Epidermal melanocyte (primary cell): Measurements from ENCODE around the gene FGD3.

Source experiments
- DNase-seq: peaks from one replicate; pipeline ENCODE4 v3.0.0; 2011; ENCODE audit warnings: low spot score; ENCODE audit not compliant: insufficient read length

FGD3 gene

DNA sequence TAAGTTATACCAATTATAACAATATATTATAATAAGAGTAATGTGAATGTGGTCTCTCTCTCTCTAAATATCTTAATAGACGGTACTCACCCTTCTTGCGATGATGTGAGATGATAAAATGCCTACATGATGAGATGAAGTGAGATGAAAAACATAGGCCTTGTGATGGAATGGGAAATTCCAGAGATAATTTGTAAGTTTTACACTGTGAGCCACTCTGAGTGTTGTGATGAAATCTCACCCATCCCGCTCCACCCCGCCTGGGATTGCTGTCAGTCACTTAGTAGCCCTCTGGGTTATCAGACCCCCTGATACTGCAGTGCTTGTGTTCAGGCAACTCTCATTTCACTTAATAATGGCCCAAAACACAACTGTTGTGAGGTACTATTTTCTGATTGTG lies 121.6 kb downstream of the FGD3 start:
- no peak for DNase-seq

- no peak for DNase-seq
These were observed 124.1 kb downstream of the FGD3 start for GRCh38 chr9:93071464-93071863.

DNA sequence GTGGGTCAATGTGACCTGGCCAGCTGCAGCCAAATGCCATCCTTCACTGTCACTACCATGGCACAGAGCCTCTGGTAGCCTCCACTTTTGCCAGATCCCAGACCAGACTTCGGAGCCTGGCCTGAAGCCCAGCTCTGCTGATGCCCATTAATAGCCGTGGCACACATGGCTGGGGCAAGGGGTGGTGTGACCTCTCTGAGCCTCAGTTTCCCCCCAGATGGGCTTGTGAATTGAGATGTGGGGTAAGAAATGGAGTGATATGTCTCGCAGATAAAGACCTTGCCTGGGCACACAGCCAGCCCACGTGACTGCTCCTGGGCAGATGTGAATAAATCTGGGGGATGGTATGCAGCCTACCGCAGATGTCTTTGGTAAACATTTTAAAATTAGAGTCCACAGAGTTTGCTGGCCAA lies 125.1 kb downstream of the FGD3 start:
- DNase-seq: no peak

DNA sequence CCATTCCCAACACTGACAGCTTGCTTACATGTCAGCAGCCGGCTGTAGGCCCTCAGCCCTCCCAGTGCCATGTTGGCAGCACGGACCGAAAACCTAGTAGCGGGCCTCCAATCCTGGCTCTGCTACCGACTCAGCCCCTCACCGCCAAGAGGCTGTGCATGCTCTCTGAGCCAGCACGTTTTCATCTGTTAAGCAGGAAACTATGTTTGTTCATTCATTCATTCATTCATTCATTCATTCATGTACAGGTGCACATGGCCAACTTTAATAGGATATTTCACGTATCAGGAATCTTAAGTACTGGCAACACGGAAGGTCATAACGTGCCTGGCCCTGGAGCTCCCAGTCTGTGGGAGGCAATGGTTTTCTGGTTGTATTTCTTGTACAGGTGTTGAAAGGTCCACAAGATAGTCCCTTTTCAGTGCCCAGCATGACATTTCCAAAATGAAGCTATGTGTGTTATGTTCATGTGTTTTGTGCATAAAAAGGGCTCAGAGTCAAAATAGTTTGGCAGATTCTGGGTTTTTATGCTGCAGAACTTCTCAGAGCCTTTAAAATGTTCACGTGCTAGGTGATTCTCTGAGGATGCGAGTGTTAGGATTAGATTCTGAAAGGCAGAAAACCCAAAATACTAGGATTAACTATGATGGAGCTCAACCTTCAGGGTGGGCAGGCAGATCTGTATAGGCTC lies 128.9 kb downstream of the FGD3 start:
- DNase-seq: no peak

GRCh38 chr9:93076792-93077128 lies 129.4 kb downstream of the FGD3 start:
- DNase-seq: no peak

DNA sequence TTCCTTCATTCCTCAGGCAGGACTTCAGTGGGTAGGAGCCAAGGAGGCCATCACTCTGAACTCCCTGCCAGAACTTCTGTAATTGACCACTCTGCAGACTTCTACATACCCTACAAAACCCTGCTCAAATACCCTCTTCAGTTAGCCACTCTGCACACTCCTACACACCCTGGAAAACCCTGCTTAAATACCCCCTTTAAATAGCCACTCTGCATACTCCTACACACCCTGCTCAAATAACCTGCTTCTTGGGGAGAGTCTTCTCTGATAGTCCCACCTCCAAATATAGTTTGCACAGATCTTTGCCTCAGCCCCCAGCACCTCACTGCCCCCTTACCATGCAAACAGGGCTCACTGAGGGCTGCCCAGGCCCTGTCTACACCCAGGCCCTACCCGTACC lies 130.0 kb downstream of the FGD3 start:
- DNase-seq: no peak

- DNase-seq: no peak
These were observed 130.5 kb downstream of the FGD3 start for GRCh38 chr9:93077811-93078210.

DNA sequence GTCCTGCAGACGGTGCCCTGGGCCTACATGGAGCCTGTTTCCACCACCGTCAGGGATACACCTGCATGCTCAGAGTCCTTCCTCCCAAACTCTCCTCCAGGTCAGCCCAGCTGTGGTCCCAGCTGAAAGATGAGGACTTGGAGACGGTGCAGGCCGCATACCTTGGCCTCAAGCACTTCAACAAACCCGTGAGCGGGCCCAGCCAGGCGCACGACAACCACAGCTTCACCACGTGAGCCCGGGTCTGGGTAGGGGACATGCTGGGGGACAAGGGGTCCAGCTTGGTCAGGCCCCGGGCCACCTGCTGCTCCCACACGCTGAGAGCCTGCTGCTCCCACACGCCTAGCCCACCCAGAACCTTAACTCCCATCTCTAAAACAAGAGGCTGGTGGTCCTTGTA lies 132.0 kb downstream of the FGD3 start:
- DNase-seq: no peak

DNA sequence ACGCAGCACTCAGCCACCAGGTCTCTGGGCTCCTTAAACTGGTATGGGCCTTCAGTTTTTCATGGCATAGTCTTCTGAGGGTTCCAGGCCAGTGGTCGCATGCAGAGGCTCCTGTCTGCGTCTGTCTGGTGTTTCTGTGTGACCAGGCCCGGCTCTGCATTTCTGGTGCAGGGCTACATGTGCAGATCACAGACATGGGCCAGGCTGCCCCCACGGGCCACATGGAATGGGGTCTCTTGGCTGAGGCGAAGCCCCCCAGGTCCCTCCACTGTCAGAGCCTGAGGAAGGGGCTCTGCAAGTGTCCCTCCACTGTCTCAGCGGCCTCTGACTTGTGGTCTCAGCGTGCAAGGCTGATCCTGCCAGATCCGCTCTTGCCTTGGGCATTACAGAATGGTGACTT lies 133.1 kb downstream of the FGD3 start:
- DNase-seq: no peak

- DNase-seq: no peak
These were observed 133.8 kb downstream of the FGD3 start for GRCh38 chr9:93081081-93081529.

DNA sequence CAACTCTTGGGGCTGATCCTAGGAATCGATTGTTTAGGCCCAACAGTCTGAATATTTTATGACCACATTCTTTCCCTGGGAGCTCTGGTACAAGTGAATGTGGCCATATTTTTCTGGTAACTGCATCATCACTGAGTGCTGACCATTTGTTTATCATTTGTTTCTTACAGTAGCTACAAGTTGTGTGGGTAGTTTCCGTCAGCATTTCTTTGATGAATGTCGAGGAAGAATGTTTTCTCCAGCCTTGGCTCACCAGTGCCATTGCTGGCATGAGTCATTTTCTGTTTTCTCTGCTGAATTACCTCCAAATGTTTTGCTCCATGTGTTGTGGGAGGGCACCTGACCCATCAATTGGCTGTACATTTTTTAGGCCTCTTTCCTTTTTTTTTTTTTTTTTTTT lies 134.6 kb downstream of the FGD3 start:
- no peak for DNase-seq

GRCh38 chr9:93082841-93083411 lies 135.6 kb downstream of the FGD3 start:
- DNase-seq: no peak

DNA sequence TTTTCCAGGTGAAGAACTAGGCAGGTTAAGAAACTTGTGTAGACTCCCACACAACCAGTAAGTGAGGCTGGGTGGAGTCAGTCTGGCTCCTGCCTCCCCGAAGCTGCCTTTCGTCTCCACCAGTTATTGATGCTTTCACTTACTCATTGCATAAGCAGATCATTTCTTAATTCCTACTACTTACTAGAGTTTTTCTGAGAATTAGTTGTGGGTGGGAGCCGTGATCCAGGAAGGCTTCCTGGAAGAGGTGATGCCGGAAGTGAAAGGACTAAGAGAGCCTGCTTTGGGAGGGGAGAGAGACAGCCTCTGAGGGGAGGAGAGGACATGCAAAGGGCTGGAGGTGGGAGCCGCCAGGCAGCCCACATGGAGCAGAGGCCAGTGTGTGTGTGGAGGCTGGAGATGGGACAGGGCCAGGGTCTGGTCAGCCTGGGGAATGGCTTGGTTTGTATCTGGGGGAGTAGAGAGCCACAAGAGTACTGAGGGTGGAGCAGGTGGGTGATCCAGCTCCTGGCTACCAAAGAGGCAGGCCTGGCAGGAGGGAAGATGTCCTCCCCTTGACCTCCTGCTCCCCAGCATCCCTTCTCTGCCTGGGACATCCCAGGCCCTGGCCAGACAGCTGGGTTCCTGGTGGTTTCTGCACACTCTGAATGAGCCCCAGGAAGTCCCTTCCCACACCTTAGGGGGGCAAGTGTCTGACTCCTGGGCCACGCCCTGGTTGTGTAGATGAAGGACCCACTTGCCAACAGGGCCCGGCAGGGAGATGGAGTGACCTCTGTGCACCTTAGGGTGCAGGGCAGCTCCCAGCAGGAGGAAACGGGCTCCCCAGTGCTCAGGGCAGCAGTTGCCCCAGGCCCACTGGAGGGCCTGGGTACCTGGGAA lies 136.5 kb downstream of the FGD3 start:
- no peak for DNase-seq

DNA sequence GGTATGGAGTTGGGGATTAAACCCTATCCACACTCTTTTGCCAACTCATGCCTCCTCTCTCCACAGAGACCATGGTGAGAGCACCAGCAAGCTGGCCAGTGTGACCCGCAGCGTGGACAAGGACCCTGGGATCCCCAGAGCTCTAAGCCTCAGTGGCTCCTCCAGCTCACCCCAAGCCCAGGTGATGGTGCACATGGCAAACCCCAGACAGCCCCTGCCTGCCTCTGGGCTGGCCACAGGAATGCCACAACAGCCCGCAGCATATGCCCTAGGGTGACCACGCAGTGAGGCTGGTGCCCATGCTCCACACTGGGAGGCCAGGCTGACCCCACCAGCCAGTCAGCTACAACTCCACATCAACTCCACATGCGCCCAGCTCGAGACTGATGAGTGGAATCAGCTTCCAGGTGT lies 137.2 kb downstream of the FGD3 start:
- no peak for DNase-seq

- no peak for DNase-seq
These were observed 138.4 kb downstream of the FGD3 start for GRCh38 chr9:93085676-93086075.
